Urothelium cell line (cell line): Measurements from ENCODE around the gene TRIB2.

Experiments used
- DNase-seq: peaks from one replicate; pipeline ENCODE4 v3.0.0; 2011; ENCODE audit warnings: low spot score, mixed read lengths
- FAIRE-seq: peaks from 2 replicates; lab custom pipeline; 2011; peaks lifted over from hg19 to GRCh38; lab: Jason Lieb, UNC

Gene TRIB2

GRCh38 chr2:12737297-12737696, 20.6 kb downstream of the TRIB2 start:
- no peak for FAIRE-seq

GRCh38 chr2:12737738-12738485, 21.2 kb downstream of the TRIB2 start:
- no peak for FAIRE-seq
- no peak for DNase-seq

More at GRCh38 chr2:12737297-12737696, 20.6 kb downstream of the TRIB2 start:
- DNase-seq: no peak

GRCh38 chr2:12739721-12740254, 23.1 kb downstream of the TRIB2 start:
- no peak for DNase-seq
- no peak for FAIRE-seq

GRCh38 chr2:12741380-12741779, 24.6 kb downstream of the TRIB2 start:
- no peak for FAIRE-seq
- no peak for DNase-seq

GRCh38 chr2:12742891-12743290, 26.2 kb downstream of the TRIB2 start:
- no peak for FAIRE-seq
- DNase-seq: no peak

GRCh38 chr2:12750166-12750905, 33.6 kb downstream of the TRIB2 start:
- FAIRE-seq: no peak
- no peak for DNase-seq

GRCh38 chr2:12754643-12755042, 37.9 kb downstream of the TRIB2 start:
- FAIRE-seq (no peak), DNase-seq (no peak)

- no peak for FAIRE-seq
- no peak for DNase-seq
Observed at GRCh38 chr2:12755384-12755783, 38.6 kb downstream of the TRIB2 start.

GRCh38 chr2:12759248-12759647, 42.5 kb downstream of the TRIB2 start:
- FAIRE-seq: no peak
- no peak for DNase-seq

- DNase-seq (no peak), FAIRE-seq (no peak)
Observed at GRCh38 chr2:12761104-12761503, 44.4 kb downstream of the TRIB2 start.

GRCh38 chr2:12762337-12762736, 45.6 kb downstream of the TRIB2 start:
- DNase-seq (no peak), FAIRE-seq (no peak)

GRCh38 chr2:12762976-12763375, 46.2 kb downstream of the TRIB2 start:
- FAIRE-seq (no peak), DNase-seq (no peak)

GRCh38 chr2:12763486-12763885, 46.8 kb downstream of the TRIB2 start:
- FAIRE-seq (no peak), DNase-seq (no peak)

GRCh38 chr2:12764075-12764730, 47.5 kb downstream of the TRIB2 start:
- DNase-seq (no peak), FAIRE-seq (no peak)

- FAIRE-seq: no peak
Observed at GRCh38 chr2:12764849-12765605, 48.3 kb downstream of the TRIB2 start.

GRCh38 chr2:12766421-12766879, 49.7 kb downstream of the TRIB2 start:
- DNase-seq (no peak), FAIRE-seq (no peak)

More at GRCh38 chr2:12764849-12765605, 48.3 kb downstream of the TRIB2 start:
- no peak for DNase-seq

- no peak for DNase-seq
- FAIRE-seq: no peak
Observed at GRCh38 chr2:12767541-12767940, 50.8 kb downstream of the TRIB2 start.

- DNase-seq: no peak
- no peak for FAIRE-seq
Observed at GRCh38 chr2:12767996-12768624, 51.4 kb downstream of the TRIB2 start.

GRCh38 chr2:12769492-12770105, 52.9 kb downstream of the TRIB2 start:
- DNase-seq (no peak), FAIRE-seq (no peak)
